Caki2 (cell line): ENCODE results near the gene DNMT3A. TPM values are rescaled to one million over a fixed set of nuclear protein-coding genes. Genes with fewer than 3 reads are reported as not detected.

ENCODE experiments used
- DNase-seq: peaks from one replicate; pipeline ENCODE4 v3.0.0-alpha.2; 2015; ENCODE audit warnings: low read depth
- in situ Hi-C: cut with HindIII; loops from 2 replicates; pipeline ENCODE4 v1.10.0; 2016; ENCODE audit warnings: low sequenced_read_pairs, low pct_unique_long_range_greater_than_20kb, mixed read lengths
- total RNA-seq: library from RNA; depleted of rRNA; stranded (reverse); fragments of >200 nt; shearing (Covaris generic); gene quantifications from 2 replicates; pipeline ENCODE4 v1.2.3, GENCODE V29; 2014; ENCODE audit warnings: low replicate concordance

Gene DNMT3A
- total RNA-seq, 1 experiment from 2014 or later = 4.9 TPM

- DNase-seq = no peak
- in situ Hi-C loops = no loop called here
These were observed 104.0 kb downstream of the DNMT3A start for GRCh38 chr2:25237764-25238163.

GRCh38 chr2:25236736-25237135 lies 105.0 kb downstream of the DNMT3A start:
- DNase-seq = no peak
- in situ Hi-C loops = no loop called here

GRCh38 chr2:25234738-25235137 lies 107.0 kb downstream of the DNMT3A start:
- in situ Hi-C loops = no loop called here

GRCh38 chr2:25233916-25234605 lies 107.7 kb downstream of the DNMT3A start:
- DNase-seq = no peak
- in situ Hi-C loops = no loop called here

More at GRCh38 chr2:25234738-25235137, 107.0 kb downstream of the DNMT3A start:
- no peak for DNase-seq

GRCh38 chr2:25232248-25232825 lies 109.4 kb downstream of the DNMT3A start:
- in situ Hi-C loops = no loop called here
- DNase-seq = no peak

GRCh38 chr2:25230948-25231311 lies 110.8 kb downstream of the DNMT3A start:
- DNase-seq = no peak
- in situ Hi-C loops = no loop called here

GRCh38 chr2:25230198-25230947 lies 111.4 kb downstream of the DNMT3A start:
- no peak for DNase-seq
- in situ Hi-C loops = no loop called here

GRCh38 chr2:25229279-25230197 lies 112.2 kb downstream of the DNMT3A start:
- no peak for DNase-seq
- in situ Hi-C loops = no loop called here

- peak; percentile 43 for DNase-seq
- in situ Hi-C loops = no loop called here
These were observed 112.9 kb downstream of the DNMT3A start for GRCh38 chr2:25228848-25229278.

- DNase-seq = no peak
- in situ Hi-C loops = no loop called here
These were observed 114.1 kb downstream of the DNMT3A start for GRCh38 chr2:25227576-25227975.

- DNase-seq = no peak
- in situ Hi-C loops = no loop called here
These were observed 114.9 kb downstream of the DNMT3A start for GRCh38 chr2:25226827-25227226.

GRCh38 chr2:25222477-25223121 lies 119.1 kb downstream of the DNMT3A start:
- no peak for DNase-seq
- in situ Hi-C loops = no loop called here

- in situ Hi-C loops = no loop called here
- DNase-seq = no peak
These were observed 120.1 kb downstream of the DNMT3A start for GRCh38 chr2:25221579-25221978.

GRCh38 chr2:25220313-25220712 lies 121.4 kb downstream of the DNMT3A start:
- DNase-seq = no peak
- in situ Hi-C loops = no loop called here

GRCh38 chr2:25219621-25220020 lies 122.1 kb downstream of the DNMT3A start:
- no peak for DNase-seq
- in situ Hi-C loops = no loop called here

GRCh38 chr2:25218100-25218499 lies 123.6 kb downstream of the DNMT3A start:
- in situ Hi-C loops = no loop called here
- no peak for DNase-seq

- DNase-seq = no peak
- in situ Hi-C loops = no loop called here
These were observed 125.6 kb downstream of the DNMT3A start for GRCh38 chr2:25215948-25216679.
